Transverse colon (tissue), 4 donors: ENCODE measurements around the gene LRP5. TPM values are rescaled to one million over a fixed set of nuclear protein-coding genes. Genes with fewer than 3 reads are reported as not detected.

Source experiments
- DNase-seq: peaks from one replicate; pipeline ENCODE4 v3.0.0-alpha.2; 2019
- H3K27ac ChIP-seq, 4 donors: fragments of 200-600 bp; sonication (generic); 2 replicates each; pipeline ENCODE4 v1.5.1; 2016 to 2018; ENCODE audit warnings: inconsistent platforms in 4 of 4
- H3K27me3 ChIP-seq: fragments of 200-600 bp; sonication (generic); 2 replicates; pipeline ENCODE4 v1.5.1; 2017; ENCODE audit warnings: inconsistent platforms
- H3K36me3 ChIP-seq, 4 donors: fragments of 200-600 bp; sonication (generic); 2 replicates each; pipeline ENCODE4 v1.5.1; 2017 to 2019; ENCODE audit warnings: inconsistent platforms in 4 of 4
- H3K4me1 ChIP-seq, 4 donors: fragments of 200-600 bp; sonication (generic); 2 replicates each; pipeline ENCODE4 v1.5.1; 2017 to 2020; ENCODE audit warnings: inconsistent platforms in 4 of 4
- H3K4me3 ChIP-seq, 4 donors: fragments of 200-600 bp; sonication (generic); 1 replicate in 1 of 4; 2 replicates in 3 of 4; pipeline versions ENCODE4 v1.5.1 to v1.6.1; 2017 to 2019; ENCODE audit warnings: inconsistent platforms in 4 of 4
- H3K9me3 ChIP-seq, 2 donors: fragments of 200-600 bp; sonication (generic); 2 replicates each; pipeline ENCODE4 v1.5.1; 2017 to 2019; ENCODE audit warnings: inconsistent platforms in 2 of 2
- EP300 ChIP-seq: sonication (generic); formaldehyde crosslinking; IDR thresholded peaks from one replicate; pipeline ENCODE4 v1.6.1; 2017; ENCODE audit warnings: antibody characterized with exemption, low read depth
- POLR2A ChIP-seq: fragments of 450-650 bp; IDR thresholded peaks from one replicate; pipeline ENCODE4 v1.6.1; 2016; ENCODE audit warnings: antibody characterized with exemption, mild to moderate bottlenecking, moderate library complexity
- POLR2AphosphoS5 ChIP-seq, 3 donors: sonication (generic); formaldehyde crosslinking; IDR thresholded peaks; one replicate each; pipeline ENCODE4 v1.6.1; 2016; ENCODE audit warnings: antibody characterized with exemption in 3 of 3
- WGBS, 2 donors: methylation state at CpG; one replicate each; pipeline ENCODE4 v1.1.5; 2018; ENCODE audit warnings: low coverage in 1 of 2; 5-methylcytosine and 5-hydroxymethylcytosine counted together
- in situ Hi-C, 4 donors: fragments of 200-750 bp; cut with MboI; loops; one replicate each; pipeline versions ENCODE4 v1.15.0 to v1.15.1; 2017; ENCODE audit warnings: low sequenced_read_pairs in 3 of 4, low pct_ligation_motif_present in 1 of 4, low pct_unique_long_range_greater_than_20kb in 1 of 4
- intact Hi-C: fragments of 100-400 bp; cut with DNase I; formaldehyde crosslinking; loops from one replicate; pipeline ENCODE4 v1.15.1; 2023; ENCODE audit warnings: low total_unique reads
- total RNA-seq, 4 donors: library from RNA; depleted of rRNA; stranded (reverse); fragments of >200 nt; gene quantifications; one replicate each; pipeline ENCODE4 v1.1.0, GENCODE V29; 2016
- TF ChIP-seq, protein P1 (sequence below), 5 experiments: fragments of 200-600 bp in 3 of 5; fragments of 450-650 bp in 2 of 5; sonication (generic) in 3 of 5; IDR thresholded peaks; 1 replicate in 2 of 5; 2 replicates in 3 of 5; pipeline ENCODE4 v1.5.1; 2016 to 2017; ENCODE audit warnings: antibody characterized with exemption in 5 of 5, inconsistent platforms in 3 of 5, mild to moderate bottlenecking in 2 of 5, moderate library complexity in 1 of 5

The LRP5 gene
- total RNA-seq, 4 donors from 2014 or later: 72.6 to 138 (median 82.3) TPM

GRCh38 chr11:68326334-68327215 is 14.2 kb downstream of the LRP5 start:
- peak; percentile 35 for DNase-seq
- intact Hi-C loops: no loop called here
- peak overlapping the region in 2 of 4 donors; percentile 44 to 64 for H3K27ac ChIP-seq

GRCh38 chr11:68327586-68328370 is 15.4 kb downstream of the LRP5 start:
- Histone ChIP-seq H3K27me3 (no peaks in the 10 kb centered on the region), H3K4me1 (peaks cover 54 to 74% (median 63%) of the 10 kb centered on the region in 4 donors), H3K9me3 (no peaks in the 10 kb centered on the region), H3K36me3 (no peaks in the 10 kb centered on the region), H3K27ac (peak overlapping the region; percentile 34 to 77 (median 54)), H3K4me3 (no peak overlapping the region)
- in situ Hi-C loops: no loop called here
- no peak for TF ChIP-seq POLR2AphosphoS5 (IDR thresholded peaks at IDR 0.05)
- TF ChIP-seq, protein P1, sequence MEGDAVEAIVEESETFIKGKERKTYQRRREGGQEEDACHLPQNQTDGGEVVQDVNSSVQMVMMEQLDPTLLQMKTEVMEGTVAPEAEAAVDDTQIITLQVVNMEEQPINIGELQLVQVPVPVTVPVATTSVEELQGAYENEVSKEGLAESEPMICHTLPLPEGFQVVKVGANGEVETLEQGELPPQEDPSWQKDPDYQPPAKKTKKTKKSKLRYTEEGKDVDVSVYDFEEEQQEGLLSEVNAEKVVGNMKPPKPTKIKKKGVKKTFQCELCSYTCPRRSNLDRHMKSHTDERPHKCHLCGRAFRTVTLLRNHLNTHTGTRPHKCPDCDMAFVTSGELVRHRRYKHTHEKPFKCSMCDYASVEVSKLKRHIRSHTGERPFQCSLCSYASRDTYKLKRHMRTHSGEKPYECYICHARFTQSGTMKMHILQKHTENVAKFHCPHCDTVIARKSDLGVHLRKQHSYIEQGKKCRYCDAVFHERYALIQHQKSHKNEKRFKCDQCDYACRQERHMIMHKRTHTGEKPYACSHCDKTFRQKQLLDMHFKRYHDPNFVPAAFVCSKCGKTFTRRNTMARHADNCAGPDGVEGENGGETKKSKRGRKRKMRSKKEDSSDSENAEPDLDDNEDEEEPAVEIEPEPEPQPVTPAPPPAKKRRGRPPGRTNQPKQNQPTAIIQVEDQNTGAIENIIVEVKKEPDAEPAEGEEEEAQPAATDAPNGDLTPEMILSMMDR (IDR thresholded peaks at IDR 0.05): no peak
- no peak for TF ChIP-seq EP300
- TF ChIP-seq POLR2A: no peak
- intact Hi-C loops: no loop called here
- WGBS, 2 donors: 20 to 53% methylated on average over 1 to 19 of the region's 19 CpGs
- no peak for DNase-seq

More at GRCh38 chr11:68326334-68327215, 14.2 kb downstream of the LRP5 start:
- Histone ChIP-seq H3K27me3 (no peaks in the 10 kb centered on the region), H3K9me3 (no peaks in the 10 kb centered on the region), H3K36me3 (no peaks in the 10 kb centered on the region), H3K4me1 (peaks cover 47 to 71% (median 64%) of the 10 kb centered on the region in 4 donors), H3K4me3 (no peak overlapping the region)
- 85% methylated on average over 28 of the region's 28 CpGs; no CpG with 5 or more reads in 1 of the 2 donors for WGBS, 2 donors
- TF ChIP-seq POLR2A: no peak
- no peak for TF ChIP-seq EP300
- TF ChIP-seq POLR2AphosphoS5 (IDR thresholded peaks at IDR 0.05): no peak
- TF ChIP-seq, protein P1 (IDR thresholded peaks at IDR 0.05): no peak
- in situ Hi-C loops: no loop called here

GRCh38 chr11:68328374-68329091 is 16.1 kb downstream of the LRP5 start:
- peak overlapping the region; percentile 34 to 77 (median 54) for H3K27ac ChIP-seq
- in situ Hi-C loops (no loop called here), intact Hi-C loops (no loop called here)
- H3K4me1 ChIP-seq: peaks cover 54 to 74% (median 63%) of the 10 kb centered on the region in 4 donors
- H3K27me3 ChIP-seq: no peaks in the 10 kb centered on the region
- H3K4me3 ChIP-seq: no peak overlapping the region
- TF ChIP-seq, protein P1 (IDR thresholded peaks at IDR 0.05): no peak
- no peak for TF ChIP-seq EP300
- no peak for TF ChIP-seq POLR2AphosphoS5 (IDR thresholded peaks at IDR 0.05)
- TF ChIP-seq POLR2A: no peak
- no peaks in the 10 kb centered on the region for H3K36me3 ChIP-seq
- WGBS, 2 donors: 28 to 47% methylated on average over 9 to 25 of the region's 25 CpGs
- DNase-seq: peak; percentile 70
- H3K9me3 ChIP-seq: no peaks in the 10 kb centered on the region
